ENCODE results near the gene ECPAS.

DNA sequence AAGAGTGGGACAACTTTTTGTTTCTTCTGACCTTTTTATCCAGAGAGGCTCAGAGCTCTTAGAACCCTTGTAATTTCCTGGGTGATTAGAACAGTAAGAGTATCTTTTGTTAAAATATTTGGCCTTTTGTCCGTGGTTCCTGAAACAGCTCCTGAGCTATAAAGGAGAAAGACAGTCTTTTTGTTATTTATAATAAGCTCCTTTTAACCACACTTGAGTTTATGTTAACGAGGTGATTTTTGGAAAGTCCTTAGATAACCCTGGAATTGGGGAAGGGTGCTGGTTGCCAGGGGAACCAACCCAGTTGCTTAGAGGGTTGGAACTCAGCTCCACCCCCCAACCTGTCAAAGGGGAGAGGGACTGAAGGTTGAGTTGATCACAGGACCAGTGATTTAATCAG is 45.6 kb upstream of the ECPAS start:
- TF ChIP-seq EZH2 (IDR thresholded peaks at IDR 0.05; ENCODE audit: insufficient read depth, poor library complexity, severe bottlenecking) = no peak
- TF ChIP-seq EZH2phosphoT487 (IDR thresholded peaks at IDR 0.05; ENCODE audit: insufficient read depth, low read depth) = no peak
